ENCODE measurements around the gene HECTD2.
"Not testable (repeated sequence)": the region's sequence is repeated elsewhere in the genome, so short reads cannot be mapped to it uniquely, and the experiment has no call there.

The HECTD2 gene

GRCh38 chr10:91452063-91452462, 41.9 kb downstream of the HECTD2 start:
- Histone ChIP-seq H3K36me3 (ENCODE audit: control insufficient read depth in 1 of 2, insufficient read depth in 2 of 2, low read length in 2 of 2) (no peaks in the 10 kb centered on the region), H3K9me3 (ENCODE audit: control insufficient read depth in 1 of 2, low read length in 2 of 2) (peaks cover 8 to 22% of the 10 kb centered on the region in 2 donors), H3K27ac (ENCODE audit: low read length) (no peak overlapping the region), H3K4me1 (ENCODE audit: control insufficient read depth in 1 of 2, insufficient read depth in 2 of 2, low read length in 2 of 2) (no peaks in the 10 kb centered on the region), H3K27me3 (ENCODE audit: low read depth, low read length) (no peaks in the 10 kb centered on the region), H3K4me3 (ENCODE audit: low read depth in 1 of 2, low read length in 2 of 2) (peak overlapping the region in 1 of 2 donors; percentile 9)

GRCh38 chr10:91453535-91453934, 43.4 kb downstream of the HECTD2 start:
- Histone ChIP-seq H3K36me3 (ENCODE audit: control insufficient read depth in 1 of 2, insufficient read depth in 2 of 2, low read length in 2 of 2) (no peaks in the 10 kb centered on the region), H3K9me3 (ENCODE audit: control insufficient read depth in 1 of 2, low read length in 2 of 2) (peaks cover 8 to 22% of the 10 kb centered on the region in 2 donors), H3K27me3 (ENCODE audit: low read depth, low read length) (no peaks in the 10 kb centered on the region), H3K4me1 (ENCODE audit: control insufficient read depth in 1 of 2, insufficient read depth in 2 of 2, low read length in 2 of 2) (no peaks in the 10 kb centered on the region), H3K4me3 (ENCODE audit: low read depth in 1 of 2, low read length in 2 of 2) (peak overlapping the region in 1 of 2 donors; percentile 9), H3K27ac (ENCODE audit: low read length) (no peak overlapping the region)

GRCh38 chr10:91455135-91455534, 45.0 kb downstream of the HECTD2 start:
- not testable (repeated sequence) for H3K36me3 ChIP-seq (ENCODE audit: control insufficient read depth in 1 of 2, insufficient read depth in 2 of 2, low read length in 2 of 2); H3K4me3 ChIP-seq (ENCODE audit: low read depth in 1 of 2, low read length in 2 of 2); H3K4me1 ChIP-seq (ENCODE audit: control insufficient read depth in 1 of 2, insufficient read depth in 2 of 2, low read length in 2 of 2); H3K27me3 ChIP-seq (ENCODE audit: low read depth, low read length); H3K27ac ChIP-seq (ENCODE audit: low read length)
- H3K9me3 ChIP-seq (ENCODE audit: control insufficient read depth in 1 of 2, low read length in 2 of 2): peaks cover 8 to 22% of the 10 kb centered on the region in 2 donors

- Histone ChIP-seq H3K27ac (ENCODE audit: low read length) (no peak overlapping the region), H3K36me3 (ENCODE audit: control insufficient read depth in 1 of 2, insufficient read depth in 2 of 2, low read length in 2 of 2) (peaks cover 8 to 26% of the 10 kb centered on the region in 2 donors), H3K27me3 (ENCODE audit: low read depth, low read length) (no peaks in the 10 kb centered on the region), H3K9me3 (ENCODE audit: control insufficient read depth in 1 of 2, low read length in 2 of 2) (no peaks in the 10 kb centered on the region), H3K4me1 (ENCODE audit: control insufficient read depth in 1 of 2, insufficient read depth in 2 of 2, low read length in 2 of 2) (no peaks in the 10 kb centered on the region), H3K4me3 (ENCODE audit: low read depth in 1 of 2, low read length in 2 of 2) (no peak overlapping the region)
Observed at GRCh38 chr10:91460681-91461080, 50.5 kb downstream of the HECTD2 start.

GRCh38 chr10:91462423-91462822, 52.3 kb downstream of the HECTD2 start:
- no peaks in the 10 kb centered on the region for H3K27me3 ChIP-seq (ENCODE audit: low read depth, low read length)
- H3K4me1 ChIP-seq (ENCODE audit: control insufficient read depth in 1 of 2, insufficient read depth in 2 of 2, low read length in 2 of 2): no peaks in the 10 kb centered on the region
- H3K27ac ChIP-seq (ENCODE audit: low read length): no peak overlapping the region
- peaks cover 13 to 34% of the 10 kb centered on the region in 2 donors for H3K36me3 ChIP-seq (ENCODE audit: control insufficient read depth in 1 of 2, insufficient read depth in 2 of 2, low read length in 2 of 2)
- no peak overlapping the region for H3K4me3 ChIP-seq (ENCODE audit: low read depth in 1 of 2, low read length in 2 of 2)
- no peaks in the 10 kb centered on the region for H3K9me3 ChIP-seq (ENCODE audit: control insufficient read depth in 1 of 2, low read length in 2 of 2)

GRCh38 chr10:91464500-91464899, 54.4 kb downstream of the HECTD2 start:
- Histone ChIP-seq H3K4me1 (ENCODE audit: control insufficient read depth in 1 of 2, insufficient read depth in 2 of 2, low read length in 2 of 2) (no peaks in the 10 kb centered on the region), H3K27me3 (ENCODE audit: low read depth, low read length) (no peaks in the 10 kb centered on the region), H3K36me3 (ENCODE audit: control insufficient read depth in 1 of 2, insufficient read depth in 2 of 2, low read length in 2 of 2) (peaks cover 13 to 38% of the 10 kb centered on the region in 2 donors), H3K27ac (ENCODE audit: low read length) (no peak overlapping the region), H3K4me3 (ENCODE audit: low read depth in 1 of 2, low read length in 2 of 2) (no peak overlapping the region), H3K9me3 (ENCODE audit: control insufficient read depth in 1 of 2, low read length in 2 of 2) (no peaks in the 10 kb centered on the region)

- Histone ChIP-seq H3K4me3 (ENCODE audit: low read depth in 1 of 2, low read length in 2 of 2) (no peak overlapping the region), H3K36me3 (ENCODE audit: control insufficient read depth in 1 of 2, insufficient read depth in 2 of 2, low read length in 2 of 2) (peaks cover 13 to 38% of the 10 kb centered on the region in 2 donors), H3K9me3 (ENCODE audit: control insufficient read depth in 1 of 2, low read length in 2 of 2) (no peaks in the 10 kb centered on the region), H3K27me3 (ENCODE audit: low read depth, low read length) (no peaks in the 10 kb centered on the region), H3K4me1 (ENCODE audit: control insufficient read depth in 1 of 2, insufficient read depth in 2 of 2, low read length in 2 of 2) (no peaks in the 10 kb centered on the region), H3K27ac (ENCODE audit: low read length) (no peak overlapping the region)
Observed at GRCh38 chr10:91465261-91465660, 55.1 kb downstream of the HECTD2 start.

- peaks cover 13 to 34% of the 10 kb centered on the region in 2 donors for H3K36me3 ChIP-seq (ENCODE audit: control insufficient read depth in 1 of 2, insufficient read depth in 2 of 2, low read length in 2 of 2)
Observed at GRCh38 chr10:91467114-91467513, 57.0 kb downstream of the HECTD2 start.

GRCh38 chr10:91471602-91472001, 61.5 kb downstream of the HECTD2 start:
- Histone ChIP-seq H3K4me1 (ENCODE audit: control insufficient read depth in 1 of 2, insufficient read depth in 2 of 2, low read length in 2 of 2) (no peaks in the 10 kb centered on the region), H3K9me3 (ENCODE audit: control insufficient read depth in 1 of 2, low read length in 2 of 2) (no peaks in the 10 kb centered on the region), H3K27me3 (ENCODE audit: low read depth, low read length) (no peaks in the 10 kb centered on the region), H3K4me3 (ENCODE audit: low read depth in 1 of 2, low read length in 2 of 2) (no peak overlapping the region), H3K36me3 (ENCODE audit: control insufficient read depth in 1 of 2, insufficient read depth in 2 of 2, low read length in 2 of 2) (peaks cover 4 to 12% of the 10 kb centered on the region in 2 donors), H3K27ac (ENCODE audit: low read length) (no peak overlapping the region)

More at GRCh38 chr10:91467114-91467513, 57.0 kb downstream of the HECTD2 start:
- H3K4me3 ChIP-seq (ENCODE audit: low read depth in 1 of 2, low read length in 2 of 2): no peak overlapping the region
- H3K27ac ChIP-seq (ENCODE audit: low read length): no peak overlapping the region
- H3K27me3 ChIP-seq (ENCODE audit: low read depth, low read length): no peaks in the 10 kb centered on the region
- H3K4me1 ChIP-seq (ENCODE audit: control insufficient read depth in 1 of 2, insufficient read depth in 2 of 2, low read length in 2 of 2): no peaks in the 10 kb centered on the region
- no peaks in the 10 kb centered on the region for H3K9me3 ChIP-seq (ENCODE audit: control insufficient read depth in 1 of 2, low read length in 2 of 2)

GRCh38 chr10:91472911-91473310, 62.8 kb downstream of the HECTD2 start:
- H3K27me3 ChIP-seq (ENCODE audit: low read depth, low read length): no peaks in the 10 kb centered on the region

GRCh38 chr10:91474009-91474408, 63.9 kb downstream of the HECTD2 start:
- Histone ChIP-seq H3K4me1 (ENCODE audit: control insufficient read depth in 1 of 2, insufficient read depth in 2 of 2, low read length in 2 of 2) (no peaks in the 10 kb centered on the region), H3K36me3 (ENCODE audit: control insufficient read depth in 1 of 2, insufficient read depth in 2 of 2, low read length in 2 of 2) (no peaks in the 10 kb centered on the region), H3K27me3 (ENCODE audit: low read depth, low read length) (no peaks in the 10 kb centered on the region), H3K9me3 (ENCODE audit: control insufficient read depth in 1 of 2, low read length in 2 of 2) (no peaks in the 10 kb centered on the region), H3K4me3 (ENCODE audit: low read depth in 1 of 2, low read length in 2 of 2) (no peak overlapping the region), H3K27ac (ENCODE audit: low read length) (no peak overlapping the region)

More at GRCh38 chr10:91472911-91473310, 62.8 kb downstream of the HECTD2 start:
- H3K9me3 ChIP-seq (ENCODE audit: control insufficient read depth in 1 of 2, low read length in 2 of 2): no peaks in the 10 kb centered on the region
- H3K4me1 ChIP-seq (ENCODE audit: control insufficient read depth in 1 of 2, insufficient read depth in 2 of 2, low read length in 2 of 2): no peaks in the 10 kb centered on the region
- no peak overlapping the region for H3K27ac ChIP-seq (ENCODE audit: low read length)
- H3K4me3 ChIP-seq (ENCODE audit: low read depth in 1 of 2, low read length in 2 of 2): no peak overlapping the region
- no peaks in the 10 kb centered on the region for H3K36me3 ChIP-seq (ENCODE audit: control insufficient read depth in 1 of 2, insufficient read depth in 2 of 2, low read length in 2 of 2)

GRCh38 chr10:91477236-91477635, 67.1 kb downstream of the HECTD2 start:
- no peaks in the 10 kb centered on the region for H3K27me3 ChIP-seq (ENCODE audit: low read depth, low read length)
- no peaks in the 10 kb centered on the region for H3K4me1 ChIP-seq (ENCODE audit: control insufficient read depth in 1 of 2, insufficient read depth in 2 of 2, low read length in 2 of 2)
- H3K4me3 ChIP-seq (ENCODE audit: low read depth in 1 of 2, low read length in 2 of 2): no peak overlapping the region
- H3K27ac ChIP-seq (ENCODE audit: low read length): no peak overlapping the region
- peaks cover 0 to 5% of the 10 kb centered on the region in 2 donors for H3K36me3 ChIP-seq (ENCODE audit: control insufficient read depth in 1 of 2, insufficient read depth in 2 of 2, low read length in 2 of 2)
- no peaks in the 10 kb centered on the region for H3K9me3 ChIP-seq (ENCODE audit: control insufficient read depth in 1 of 2, low read length in 2 of 2)
